Pancreas (tissue), 10 donors: ENCODE results near the gene MACROD2. TPM values are rescaled to one million over a fixed set of nuclear protein-coding genes. Genes with fewer than 3 reads are reported as not detected.

Source experiments
- ATAC-seq, 4 donors: fragments of 200-7000 bp; cut with Tn5 transposase; one replicate each; pipeline versions ENCODE4 v1.8.0 to v1.9.1; 2020; ENCODE audit warnings: mild to moderate bottlenecking in 4 of 4, moderate library complexity in 4 of 4
- DNase-seq, 6 donors: peaks; one replicate each; pipeline ENCODE4 v3.0.0-alpha.2; 2020
- FAIRE-seq: peaks from 2 replicates; lab custom pipeline; 2012; peaks lifted over from hg19 to GRCh38; lab: Jason Lieb, UNC
- H3K27ac ChIP-seq, 4 donors: fragments of 200-600 bp; sonication (generic); 1 replicate in 3 of 4; 2 replicates in 1 of 4; pipeline versions ENCODE4 v1.5.0 to v1.8.0; 2020
- H3K27me3 ChIP-seq, 4 donors: fragments of 200-600 bp; one replicate each; pipeline ENCODE4 v1.8.0; 2021
- H3K36me3 ChIP-seq, 3 donors: fragments of 200-600 bp; sonication (generic) in 1 of 3; one replicate each; pipeline versions ENCODE4 v1.5.0 to v1.8.0; 2020 to 2021
- H3K4me1 ChIP-seq, 3 donors: fragments of 200-600 bp; one replicate each; pipeline ENCODE4 v1.8.0; 2021
- H3K4me3 ChIP-seq, 4 donors: fragments of 200-600 bp; sonication (generic) in 2 of 4; one replicate each; pipeline versions ENCODE4 v1.5.0 to v1.8.0; 2020 to 2021
- H3K9me3 ChIP-seq, 4 donors: fragments of 200-600 bp; one replicate each; pipeline ENCODE4 v1.8.0; 2021
- WGBS, 2 donors: extraction: QIAGEN DNeasy Blood & Tissue Kit; methylation state at CpG; one replicate each; pipeline ENCODE4 v1.1.7; 2013; 5-methylcytosine and 5-hydroxymethylcytosine counted together
- intact Hi-C, 3 donors: fragments of 100-400 bp; cut with DNase I; formaldehyde crosslinking; loops; one replicate each; pipeline versions ENCODE4 v1.11.1 to v1.14.2; 2022
- polyA plus RNA-seq, 2 donors: library from polyadenylated mRNA; stranded (reverse); fragments of 200-250 nt; gene quantifications; one replicate each; pipeline ENCODE4 v1.2.3, GENCODE V29; 2013
- total RNA-seq, 6 donors: library from RNA; stranded (reverse); fragmentation: NEBNext Ultra II Directional in 4 of 6; extraction: Animal tissue kit (Norgen Biotek cat#: 25700) in 4 of 6; gene quantifications; one replicate each; pipeline versions ENCODE4 v1.2.1 to v1.2.4, GENCODE V29; 2021 to 2023
- TF ChIP-seq, protein P1 (sequence below), 4 donors: fragments of 200-600 bp; sonication (generic) in 3 of 4; IDR thresholded peaks; one replicate each; pipeline versions ENCODE4 v1.5.0 to v1.8.0; 2021; ENCODE audit warnings: antibody characterized with exemption in 4 of 4
- donor health status: healthy with polysubstance abuse.
- donor health status: DM: no; HTN: no; CAD: no; lungs with moderate emphysema.
- donor health status: DM: no; HTN: no; CAD: no.
- donor health status: control.
- donor health status: control.
- donor health status: Bipolar disorder and iron deficiency.
- donor health status: DM: yes; HTN: yes; CAD: no.
- donor health status: DM: no; HTN: no; CAD: no.
- donor health status: DM: no; HTN: no; CAD: no.
- donor health status: DM: yes; HTN: yes; CAD: no.

Gene MACROD2
- total and polyA plus RNA-seq, 8 donors = 1.7 to 4.9 (median 2.7) TPM

- Histone ChIP-seq H3K9me3 (no peaks in the 10 kb centered on the region), H3K36me3 (no peaks in the 10 kb centered on the region), H3K4me1 (peaks cover 0 to 15% (median 6%) of the 10 kb centered on the region in 3 donors), H3K4me3 (no peak overlapping the region), H3K27ac (no peak overlapping the region), H3K27me3 (no peaks in the 10 kb centered on the region)
- intact Hi-C loops = no loop called here
- DNase-seq (peak in 3 of 6 donors; percentile 16 to 38 (median 21)), FAIRE-seq (no peak), ATAC-seq (peak in 3 of 4 donors; percentile 51 to 67 (median 53))
- WGBS, 2 donors = 48 to 51% methylated on average over 3 of the region's 3 CpGs
- TF ChIP-seq, protein P1, sequence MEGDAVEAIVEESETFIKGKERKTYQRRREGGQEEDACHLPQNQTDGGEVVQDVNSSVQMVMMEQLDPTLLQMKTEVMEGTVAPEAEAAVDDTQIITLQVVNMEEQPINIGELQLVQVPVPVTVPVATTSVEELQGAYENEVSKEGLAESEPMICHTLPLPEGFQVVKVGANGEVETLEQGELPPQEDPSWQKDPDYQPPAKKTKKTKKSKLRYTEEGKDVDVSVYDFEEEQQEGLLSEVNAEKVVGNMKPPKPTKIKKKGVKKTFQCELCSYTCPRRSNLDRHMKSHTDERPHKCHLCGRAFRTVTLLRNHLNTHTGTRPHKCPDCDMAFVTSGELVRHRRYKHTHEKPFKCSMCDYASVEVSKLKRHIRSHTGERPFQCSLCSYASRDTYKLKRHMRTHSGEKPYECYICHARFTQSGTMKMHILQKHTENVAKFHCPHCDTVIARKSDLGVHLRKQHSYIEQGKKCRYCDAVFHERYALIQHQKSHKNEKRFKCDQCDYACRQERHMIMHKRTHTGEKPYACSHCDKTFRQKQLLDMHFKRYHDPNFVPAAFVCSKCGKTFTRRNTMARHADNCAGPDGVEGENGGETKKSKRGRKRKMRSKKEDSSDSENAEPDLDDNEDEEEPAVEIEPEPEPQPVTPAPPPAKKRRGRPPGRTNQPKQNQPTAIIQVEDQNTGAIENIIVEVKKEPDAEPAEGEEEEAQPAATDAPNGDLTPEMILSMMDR (IDR thresholded peaks at IDR 0.05) = no peak
Measured at GRCh38 chr20:14410869-14411555, 415.7 kb downstream of the MACROD2 start.

GRCh38 chr20:14412065-14412681 is 416.9 kb downstream of the MACROD2 start:
- Histone ChIP-seq H3K4me3 (no peak overlapping the region), H3K4me1 (peaks cover 0 to 15% (median 6%) of the 10 kb centered on the region in 3 donors), H3K9me3 (no peaks in the 10 kb centered on the region), H3K27ac (no peak overlapping the region), H3K36me3 (no peaks in the 10 kb centered on the region), H3K27me3 (no peaks in the 10 kb centered on the region)
- TF ChIP-seq, protein P1 (IDR thresholded peaks at IDR 0.05) = no peak
- intact Hi-C loops = no loop called here
- FAIRE-seq (no peak), ATAC-seq (no peak), DNase-seq (no peak)
- WGBS, 2 donors = 86 to 89% methylated on average over 5 of the region's 5 CpGs

DNA sequence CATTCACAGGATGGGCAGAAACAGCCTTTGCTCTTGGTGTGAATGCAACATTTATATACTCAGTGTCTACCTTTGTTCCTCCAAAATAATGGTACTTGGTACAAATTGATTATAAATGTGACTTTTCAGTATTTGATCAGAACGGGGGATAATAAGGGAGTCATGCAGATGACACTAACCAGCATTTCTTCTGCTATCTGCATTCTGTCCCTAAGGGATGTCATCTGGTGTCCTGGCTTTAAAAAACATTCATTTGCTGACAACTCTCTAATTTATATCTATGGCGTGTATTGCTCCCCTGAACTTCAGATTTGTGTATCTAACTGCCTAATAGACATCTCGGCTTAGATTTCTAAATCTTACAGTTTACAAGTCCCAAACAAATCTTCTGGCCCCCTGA is 418.5 kb downstream of the MACROD2 start:
- Histone ChIP-seq H3K4me3 (no peak overlapping the region), H3K27ac (no peak overlapping the region), H3K4me1 (peaks cover 0 to 15% (median 6%) of the 10 kb centered on the region in 3 donors), H3K9me3 (no peaks in the 10 kb centered on the region), H3K36me3 (no peaks in the 10 kb centered on the region), H3K27me3 (no peaks in the 10 kb centered on the region)
- TF ChIP-seq, protein P1 (IDR thresholded peaks at IDR 0.05) = no peak
- 76 to 83% methylated on average over 3 of the region's 3 CpGs for WGBS, 2 donors
- FAIRE-seq (no peak), DNase-seq (no peak), ATAC-seq (no peak)
- intact Hi-C loops = no loop called here

GRCh38 chr20:14414560-14414959 is 419.2 kb downstream of the MACROD2 start:
- ATAC-seq = peak in 1 of 4 donors; percentile 12
- Histone ChIP-seq H3K4me3 (no peak overlapping the region), H3K9me3 (no peaks in the 10 kb centered on the region), H3K4me1 (peaks cover 0 to 15% (median 6%) of the 10 kb centered on the region in 3 donors), H3K27me3 (no peaks in the 10 kb centered on the region), H3K36me3 (no peaks in the 10 kb centered on the region), H3K27ac (no peak overlapping the region)
- no peak for FAIRE-seq
- intact Hi-C loops = no loop called here
- DNase-seq = no peak
- 76 to 77% methylated on average over 2 of the region's 2 CpGs for WGBS, 2 donors
- TF ChIP-seq, protein P1 (IDR thresholded peaks at IDR 0.05) = no peak

DNA sequence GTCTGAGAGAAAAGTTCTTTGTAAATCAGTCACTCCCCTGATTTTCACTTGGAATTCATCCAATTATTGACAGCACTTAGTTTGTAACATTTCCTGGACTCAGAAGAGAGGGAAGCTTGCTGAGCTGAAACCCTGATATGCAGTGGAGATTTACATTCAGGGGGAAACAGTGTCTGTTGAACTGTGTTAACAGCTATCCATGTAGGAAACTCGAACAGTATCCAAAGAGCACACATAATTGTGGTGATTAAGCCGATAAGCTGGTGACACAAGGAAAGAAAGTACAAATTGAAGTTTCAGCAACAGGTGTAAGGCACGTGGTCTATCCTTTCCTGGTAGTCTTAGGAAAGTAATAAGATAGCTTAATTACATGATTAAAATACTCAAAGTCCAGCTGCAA is 420.2 kb downstream of the MACROD2 start:
- WGBS, 2 donors = 11 to 18% methylated on average over 3 of the region's 3 CpGs
- H3K9me3 ChIP-seq = no peaks in the 10 kb centered on the region
- TF ChIP-seq, protein P1 (IDR thresholded peaks at IDR 0.05) = no peak
- H3K36me3 ChIP-seq = no peaks in the 10 kb centered on the region
- ATAC-seq (peak in 3 of 4 donors; percentile 49 to 76 (median 62)), DNase-seq (no peak), FAIRE-seq (no peak)
- H3K27ac ChIP-seq = no peak overlapping the region
- H3K4me1 ChIP-seq = peaks cover 0 to 15% (median 6%) of the 10 kb centered on the region in 3 donors
- no peak overlapping the region for H3K4me3 ChIP-seq
- no peaks in the 10 kb centered on the region for H3K27me3 ChIP-seq
- intact Hi-C loops = no loop called here
